Mucosa of stomach (tissue), 1 donor: ENCODE results near the gene TRAK1.
"Not testable (repeated sequence)": the region's sequence is repeated elsewhere in the genome, so short reads cannot be mapped to it uniquely, and the experiment has no call there.

Source experiments
- H3K27me3 ChIP-seq: one replicate; pipeline ENCODE4 v1.7.0; 2013; ENCODE audit warnings: mild to moderate bottlenecking, low read length; ENCODE audit not compliant: control insufficient read depth, insufficient read depth
- H3K36me3 ChIP-seq: one replicate; pipeline ENCODE4 v1.7.0; 2013; ENCODE audit warnings: low read length; ENCODE audit not compliant: control insufficient read depth, insufficient read depth
- H3K4me1 ChIP-seq: one replicate; pipeline ENCODE4 v1.7.0; 2013; ENCODE audit warnings: mild to moderate bottlenecking, low read length; ENCODE audit not compliant: control insufficient read depth, insufficient read depth
- H3K4me3 ChIP-seq: one replicate; pipeline ENCODE4 v1.7.0; 2013; ENCODE audit warnings: low read length
- H3K9ac ChIP-seq: one replicate; pipeline ENCODE4 v1.7.0; 2013; ENCODE audit warnings: mild to moderate bottlenecking, low read length, moderate library complexity
- H3K9me3 ChIP-seq: one replicate; pipeline ENCODE4 v1.7.0; 2013; ENCODE audit warnings: mild to moderate bottlenecking, low read length, moderate library complexity; ENCODE audit not compliant: control insufficient read depth
- donor health status: Pancreatic carcinoma.

The TRAK1 gene

DNA sequence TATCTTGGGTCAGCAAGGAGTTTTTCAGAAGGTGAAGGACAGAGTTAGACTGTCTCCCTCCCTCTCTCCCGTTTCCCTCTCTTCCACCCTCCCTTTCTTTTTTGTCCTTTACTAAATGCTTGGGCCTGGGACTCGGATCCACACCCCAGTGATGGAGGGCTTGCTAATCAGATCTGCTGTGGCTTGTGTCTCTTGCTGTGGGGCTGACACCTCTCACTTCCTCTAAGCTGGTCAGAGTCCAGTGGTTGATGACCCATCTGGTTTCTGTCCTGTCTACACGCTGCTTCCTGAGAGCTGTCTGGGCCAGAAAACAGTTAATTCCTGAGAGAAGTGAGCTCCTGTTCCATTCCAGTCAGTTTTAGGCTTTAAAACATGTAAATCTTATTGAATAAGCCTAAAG is 849 bp downstream of the TRAK1 start:
- H3K4me3 ChIP-seq, result no peak overlapping the region
- no peaks in the 10 kb centered on the region for H3K9me3 ChIP-seq
- peaks cover 4% of the 10 kb centered on the region for H3K36me3 ChIP-seq
- no peak overlapping the region for H3K9ac ChIP-seq
- H3K4me1 ChIP-seq, result peaks cover 18% of the 10 kb centered on the region
- no peaks in the 10 kb centered on the region for H3K27me3 ChIP-seq

DNA sequence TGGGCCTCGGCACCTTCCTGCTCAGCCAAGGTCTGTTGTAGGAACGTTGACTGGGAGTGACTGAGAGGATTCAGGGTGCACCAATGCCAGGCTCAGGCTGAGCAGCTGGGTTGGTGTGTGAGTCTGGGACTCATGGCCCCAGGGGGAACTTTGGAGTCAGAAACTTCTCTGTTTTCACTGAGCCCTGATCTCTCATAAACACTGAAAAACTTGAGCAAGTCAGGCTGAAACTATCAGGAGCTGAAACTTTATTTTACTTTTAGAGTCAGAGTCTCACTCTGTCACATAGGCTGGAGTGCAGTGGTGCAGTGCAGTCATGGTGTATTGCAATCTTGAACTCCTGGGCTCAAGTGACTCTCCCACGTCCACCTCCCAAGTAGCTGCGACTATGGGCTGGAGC is 3.0 kb downstream of the TRAK1 start:
- Histone ChIP-seq H3K36me3 (peaks cover 4% of the 10 kb centered on the region), H3K4me3 (no peak overlapping the region), H3K4me1 (peaks cover 22% of the 10 kb centered on the region), H3K9ac (no peak overlapping the region), H3K9me3 (no peaks in the 10 kb centered on the region), H3K27me3 (no peaks in the 10 kb centered on the region)

DNA sequence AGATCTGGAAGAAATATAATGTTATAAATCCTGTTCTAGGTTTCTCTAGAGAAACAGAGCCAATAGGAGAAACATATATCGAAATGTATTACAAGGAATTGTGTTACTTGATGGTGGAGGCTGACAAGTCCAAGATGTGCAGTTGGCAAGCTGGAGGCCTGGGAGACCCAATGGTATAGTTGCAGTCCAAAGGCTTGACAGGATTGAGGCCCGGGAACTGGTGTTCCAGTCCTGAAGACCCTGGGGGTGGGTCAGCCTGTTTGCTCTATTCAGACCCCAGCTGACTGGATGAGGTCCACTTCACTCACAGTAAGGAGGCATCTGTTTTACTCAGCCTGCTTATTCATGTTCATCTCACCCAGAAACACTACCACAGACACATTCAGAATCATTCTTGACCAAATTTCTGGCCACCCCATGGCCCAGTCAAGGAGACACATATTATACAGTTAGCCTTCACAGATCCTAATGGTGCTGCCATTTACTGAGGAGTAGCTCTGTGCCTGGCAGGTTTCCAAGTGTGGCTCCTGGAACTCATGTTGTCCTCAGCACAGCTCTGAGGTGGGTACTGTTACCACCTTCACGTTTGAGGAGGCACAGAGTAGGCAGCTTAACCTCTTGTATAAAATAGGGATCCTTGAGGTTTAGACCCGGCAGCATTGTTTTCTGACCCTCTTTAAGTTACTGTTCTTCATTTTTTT is 3.7 kb downstream of the TRAK1 start:
- Histone ChIP-seq H3K4me3 (no peak overlapping the region), H3K27me3 (no peaks in the 10 kb centered on the region), H3K9ac (no peak overlapping the region), H3K36me3 (peaks cover 4% of the 10 kb centered on the region), H3K9me3 (no peaks in the 10 kb centered on the region), H3K4me1 (peaks cover 28% of the 10 kb centered on the region)

DNA sequence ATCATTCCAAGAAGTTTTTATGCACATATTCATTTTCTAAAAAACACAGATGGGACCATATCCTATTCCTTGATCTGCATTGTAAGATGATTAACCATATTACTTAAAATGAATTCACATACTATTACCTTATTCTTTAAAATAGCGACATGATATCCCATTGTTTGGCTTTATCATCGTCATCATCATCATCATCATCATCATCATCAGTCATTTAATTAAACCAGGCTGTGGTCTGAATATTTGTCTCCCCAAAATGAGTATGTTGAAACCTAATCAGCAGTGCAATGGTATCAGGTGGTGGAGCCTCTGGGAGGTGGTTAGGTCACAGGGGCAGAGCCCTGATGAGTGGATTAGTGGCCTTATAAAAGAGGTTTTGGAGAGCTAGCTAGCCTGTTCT is 4.4 kb downstream of the TRAK1 start:
- Histone ChIP-seq H3K4me3 (no peak overlapping the region), H3K4me1 (peaks cover 22% of the 10 kb centered on the region), H3K36me3 (peaks cover 3% of the 10 kb centered on the region), H3K9me3 (no peaks in the 10 kb centered on the region), H3K9ac (no peak overlapping the region), H3K27me3 (no peaks in the 10 kb centered on the region)

DNA sequence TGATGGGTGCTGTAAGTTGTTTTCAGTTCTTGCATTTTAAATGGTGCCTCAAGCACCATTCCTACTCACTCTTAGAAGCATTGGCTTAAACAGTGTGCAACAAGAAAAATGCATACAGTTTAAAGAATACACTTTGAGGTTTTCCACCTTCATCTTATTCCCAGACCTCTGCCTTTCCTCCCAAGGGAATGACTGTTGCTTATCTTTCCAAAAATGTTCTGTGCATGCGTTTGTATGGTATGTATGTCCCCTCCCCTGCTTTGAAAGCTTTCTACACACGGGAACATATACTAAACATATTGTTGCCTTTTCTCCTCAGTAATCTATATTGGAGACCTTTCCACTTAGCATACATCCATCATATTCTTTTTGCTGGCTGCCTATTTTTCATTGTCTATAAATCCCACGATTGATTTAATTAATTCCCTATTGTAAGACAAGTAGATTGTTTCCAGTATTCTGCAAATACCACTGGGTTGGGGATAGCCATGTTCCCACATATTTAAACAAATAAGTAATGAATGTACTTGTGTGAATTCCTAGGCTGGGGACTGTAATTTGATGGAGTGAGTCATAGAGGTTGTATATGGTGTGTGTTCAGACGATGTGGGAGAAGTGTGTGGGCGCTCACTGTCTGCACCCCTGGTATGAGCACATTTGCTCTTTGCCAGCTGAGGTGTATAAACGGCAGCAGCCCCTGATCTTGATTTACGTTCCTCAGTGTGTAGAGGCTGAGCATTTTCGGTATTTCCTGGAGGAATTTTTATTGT is 5.8 kb downstream of the TRAK1 start:
- H3K4me1 ChIP-seq, result peaks cover 19% of the 10 kb centered on the region
- no peaks in the 10 kb centered on the region for H3K9me3 ChIP-seq
- H3K4me3 ChIP-seq, result no peak overlapping the region
- H3K27me3 ChIP-seq, result no peaks in the 10 kb centered on the region
- no peak overlapping the region for H3K9ac ChIP-seq
- no peaks in the 10 kb centered on the region for H3K36me3 ChIP-seq

DNA sequence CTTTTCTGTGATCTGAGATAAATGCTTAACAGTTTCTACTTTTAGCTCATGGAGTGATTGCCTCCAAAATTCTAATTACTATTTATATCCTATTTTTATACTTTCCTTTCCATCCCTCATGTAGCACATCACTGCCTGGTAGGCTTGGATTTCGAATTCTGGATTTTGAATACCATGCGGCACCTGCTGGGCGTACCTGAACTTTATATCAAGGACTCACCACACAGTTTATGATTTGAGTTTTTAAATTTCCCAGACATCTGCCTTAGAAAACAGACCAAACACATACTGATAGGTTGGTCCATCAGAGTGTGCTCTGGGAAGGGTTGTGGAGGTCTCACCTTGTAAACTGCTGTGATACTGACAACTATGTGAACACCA is 6.4 kb downstream of the TRAK1 start:
- Histone ChIP-seq H3K9ac (no peak overlapping the region), H3K36me3 (no peaks in the 10 kb centered on the region), H3K9me3 (no peaks in the 10 kb centered on the region), H3K27me3 (no peaks in the 10 kb centered on the region), H3K4me1 (peaks cover 23% of the 10 kb centered on the region), H3K4me3 (no peak overlapping the region)

DNA sequence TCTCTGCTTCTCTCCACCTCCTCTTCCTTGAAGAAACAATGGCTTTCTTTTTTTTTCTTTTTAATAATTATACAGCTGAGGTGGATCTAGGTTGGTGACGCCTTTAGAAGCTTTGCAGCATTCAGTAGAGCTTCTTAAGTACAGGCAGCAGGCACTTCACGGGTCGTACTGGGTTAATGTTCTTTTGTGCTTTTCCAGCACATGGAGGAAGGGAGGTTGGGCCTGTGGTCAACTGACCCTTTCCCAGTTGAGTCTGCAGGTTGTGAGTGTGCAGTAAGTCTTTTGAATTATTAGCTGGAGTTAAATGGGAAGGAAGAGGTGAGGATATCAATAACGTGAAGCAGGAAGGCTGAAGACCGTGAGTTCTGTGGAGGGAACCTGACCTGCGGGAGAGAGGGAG is 7.0 kb downstream of the TRAK1 start:
- H3K9me3 ChIP-seq, result no peaks in the 10 kb centered on the region
- peaks cover 26% of the 10 kb centered on the region for H3K4me1 ChIP-seq
- H3K4me3 ChIP-seq, result no peak overlapping the region
- H3K36me3 ChIP-seq, result no peaks in the 10 kb centered on the region
- no peak overlapping the region for H3K9ac ChIP-seq
- H3K27me3 ChIP-seq, result no peaks in the 10 kb centered on the region

DNA sequence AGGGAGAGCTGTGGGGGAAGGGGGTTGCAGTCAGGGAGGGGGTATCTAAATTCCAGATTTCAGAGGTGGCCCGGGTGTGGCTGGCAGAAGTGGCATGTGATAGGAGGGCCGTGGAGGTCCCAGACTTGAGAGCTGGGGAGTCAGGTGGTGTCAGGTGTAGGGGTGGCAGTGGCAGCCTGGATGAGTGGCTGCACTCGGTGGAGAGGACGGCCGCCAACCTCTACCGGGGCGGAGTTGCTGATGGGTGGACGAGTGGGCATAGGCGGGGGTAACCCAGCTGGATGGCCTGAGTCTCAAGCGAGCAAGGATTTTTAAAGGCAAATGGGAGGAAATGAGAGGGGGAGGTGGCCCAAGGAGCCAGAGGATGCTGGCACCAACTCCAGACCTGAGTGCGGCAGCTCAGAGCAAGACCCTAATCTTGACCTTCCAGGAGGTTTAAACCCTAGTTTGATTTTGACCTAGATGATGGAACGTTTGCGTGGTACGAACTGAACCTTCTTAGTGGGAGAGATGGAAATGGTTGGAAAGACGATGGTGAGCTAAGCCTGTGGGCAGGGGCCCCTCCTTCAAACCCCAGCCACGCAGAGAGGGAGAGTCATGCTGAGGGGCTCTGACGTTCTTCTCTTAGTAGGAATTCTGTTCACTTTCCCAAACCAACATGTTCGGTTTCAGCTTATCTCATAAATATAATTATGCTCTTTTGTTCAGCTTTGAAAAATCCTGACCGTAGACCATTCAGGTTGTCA is 8.0 kb downstream of the TRAK1 start:
- Histone ChIP-seq H3K4me1 (peaks cover 26% of the 10 kb centered on the region), H3K9me3 (no peaks in the 10 kb centered on the region), H3K36me3 (no peaks in the 10 kb centered on the region), H3K4me3 (no peak overlapping the region), H3K27me3 (no peaks in the 10 kb centered on the region), H3K9ac (no peak overlapping the region)

DNA sequence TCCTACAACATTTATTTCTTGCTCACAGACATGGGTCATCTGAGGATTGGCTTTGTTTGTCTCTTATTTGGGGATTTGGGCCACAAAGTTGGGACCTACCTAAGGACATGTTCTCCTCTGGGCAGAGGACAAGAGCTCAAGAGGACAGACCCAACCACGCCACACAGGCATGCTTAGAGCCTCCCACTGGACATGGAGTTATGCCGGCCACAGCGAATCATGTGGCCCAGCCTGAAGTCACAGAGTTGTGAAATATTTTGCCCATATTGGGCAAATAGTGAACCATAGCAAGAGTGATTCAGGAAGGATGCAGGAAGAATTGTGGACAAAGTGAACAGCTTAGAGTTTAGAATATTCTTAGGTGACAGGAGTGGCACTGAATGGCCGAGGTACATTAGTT is 9.9 kb downstream of the TRAK1 start:
- no peaks in the 10 kb centered on the region for H3K27me3 ChIP-seq
- no peaks in the 10 kb centered on the region for H3K9me3 ChIP-seq
- no peaks in the 10 kb centered on the region for H3K36me3 ChIP-seq
- peaks cover 26% of the 10 kb centered on the region for H3K4me1 ChIP-seq
- H3K9ac ChIP-seq, result no peak overlapping the region
- no peak overlapping the region for H3K4me3 ChIP-seq

DNA sequence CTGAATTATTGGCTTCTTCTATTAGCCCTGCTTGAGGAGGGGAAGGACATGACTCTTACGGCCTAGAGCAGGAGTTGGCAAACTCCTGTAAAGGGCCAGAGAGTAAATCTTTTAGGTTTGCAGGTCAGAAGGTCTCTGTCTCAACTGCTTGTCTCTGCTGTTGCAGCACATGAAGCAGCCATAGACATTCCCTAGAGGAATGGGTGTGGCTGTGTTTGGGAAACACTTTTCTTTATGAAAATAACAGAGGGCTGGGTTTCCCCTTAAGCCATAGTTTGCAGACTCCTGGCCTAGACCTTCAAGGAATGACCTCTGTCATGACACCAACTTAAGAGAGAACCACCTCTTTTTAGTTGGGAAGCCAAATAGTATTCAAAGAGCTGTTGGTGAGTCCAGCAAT is 10.3 kb downstream of the TRAK1 start:
- H3K9me3 ChIP-seq, result no peaks in the 10 kb centered on the region
- no peaks in the 10 kb centered on the region for H3K36me3 ChIP-seq
- H3K4me1 ChIP-seq, result peaks cover 26% of the 10 kb centered on the region
- no peak overlapping the region for H3K9ac ChIP-seq
- no peaks in the 10 kb centered on the region for H3K27me3 ChIP-seq
- H3K4me3 ChIP-seq, result no peak overlapping the region

DNA sequence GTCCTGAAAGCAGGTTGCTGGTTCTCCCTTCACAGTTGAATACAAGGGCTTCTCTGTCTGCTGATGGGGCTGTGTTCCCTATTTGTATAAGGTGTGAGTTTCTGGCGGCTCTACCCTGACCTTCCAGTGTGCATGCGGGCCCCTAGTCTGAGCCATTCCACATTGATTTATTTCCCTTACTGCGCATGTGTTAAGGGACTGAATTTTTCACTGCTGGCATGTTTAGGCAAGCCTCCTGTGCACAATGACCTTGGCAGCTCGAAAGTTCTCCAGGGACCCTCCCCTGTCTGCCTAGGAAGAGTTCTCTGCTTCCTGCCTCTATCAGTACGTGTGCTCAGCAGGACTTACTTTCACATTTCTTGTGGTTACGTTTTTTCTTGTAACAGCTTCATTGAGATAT is 11.4 kb downstream of the TRAK1 start:
- H3K27me3 ChIP-seq, result no peaks in the 10 kb centered on the region
- no peaks in the 10 kb centered on the region for H3K36me3 ChIP-seq
- H3K9ac ChIP-seq, result no peak overlapping the region
- H3K9me3 ChIP-seq, result no peaks in the 10 kb centered on the region
- peaks cover 26% of the 10 kb centered on the region for H3K4me1 ChIP-seq
- H3K4me3 ChIP-seq, result no peak overlapping the region

DNA sequence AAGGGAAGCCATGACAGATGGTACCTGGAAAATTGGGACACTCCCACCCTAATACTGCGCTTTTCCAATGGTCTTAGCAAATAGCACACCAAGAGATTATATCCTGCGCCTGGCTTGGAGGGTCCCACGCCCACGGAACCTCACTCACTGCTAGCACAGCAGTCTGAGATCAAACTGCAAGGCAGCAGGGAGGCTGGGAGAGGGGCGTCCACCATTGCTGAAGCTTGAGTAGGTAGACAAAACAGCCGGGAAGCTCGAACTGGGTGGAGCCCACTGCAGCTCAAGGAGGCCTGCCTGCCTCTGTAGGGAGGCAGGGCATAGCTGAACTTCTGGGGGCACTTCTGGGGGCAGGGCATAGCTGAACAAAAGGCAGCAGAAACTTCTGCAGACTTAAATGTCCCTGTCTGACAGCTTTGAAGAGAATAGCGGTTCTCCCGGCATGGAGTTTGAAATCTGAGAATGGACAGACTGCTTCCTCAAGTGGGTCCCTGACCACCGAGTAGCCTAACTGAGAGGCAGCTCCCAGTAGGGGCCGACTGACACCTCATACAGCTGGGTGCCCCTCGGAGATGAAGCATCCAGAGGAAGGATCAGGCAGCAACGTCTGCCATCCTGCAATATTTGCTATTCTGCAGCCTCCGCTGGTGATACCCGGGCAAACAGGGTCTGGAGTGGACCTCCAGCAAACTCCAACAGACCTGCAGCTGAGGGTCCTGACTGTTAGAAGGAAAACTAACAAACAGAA is 12.9 kb downstream of the TRAK1 start:
- H3K9ac ChIP-seq, H3K4me3 ChIP-seq: not testable (repeated sequence)

More for the DNA sequence above, 12.9 kb downstream of the TRAK1 start:
- not testable (repeated sequence) for H3K36me3 ChIP-seq, H3K27me3 ChIP-seq, H3K9me3 ChIP-seq
- H3K4me1 ChIP-seq, result peaks cover 21% of the 10 kb centered on the region
